B cell (primary cell): Measurements from ENCODE around the gene NOXA1. TPM values are rescaled to one million over a fixed set of nuclear protein-coding genes. Genes with fewer than 3 reads are reported as not detected.
"Not testable (repeated sequence)": the region's sequence is repeated elsewhere in the genome, so short reads cannot be mapped to it uniquely, and the experiment has no call there.

ENCODE experiments used
- ATAC-seq: fragments of 200-7000 bp; cut with Tn5 transposase; one replicate; pipeline ENCODE4 v1.10.0; 2021; ENCODE audit warnings: low read depth, mild to moderate bottlenecking, moderate number of reproducible peaks, moderate library complexity
- CTCF ChIA-PET: fragments of 350-600 bp; sonication (Branson Sonifier 250); formaldehyde crosslinking; loops from one replicate; lab custom pipeline; 2021; ENCODE audit warnings: antibody characterized with exemption, inconsistent platforms; lab: Charles Lee
- POLR2A ChIA-PET: fragments of 350-600 bp; sonication (Branson Sonifier 250); formaldehyde crosslinking; loops from one replicate; lab custom pipeline; 2021; ENCODE audit warnings: antibody characterized with exemption; lab: Charles Lee
- DNase-seq: peaks from one replicate; pipeline ENCODE4 v3.0.0; 2013
- H2AFZ ChIP-seq: 2 replicates; pipeline ENCODE4 v1.6.1; 2012; ENCODE audit warnings: mild to moderate bottlenecking, low read depth, low read length; ENCODE audit not compliant: insufficient read depth, poor library complexity, severe bottlenecking
- H3K27ac ChIP-seq, 2 donors: 1 replicate in 1 of 2; 2 replicates in 1 of 2; pipeline ENCODE4 v1.5.1; 2012 to 2013; ENCODE audit warnings: low read length in 2 of 2, mild to moderate bottlenecking in 2 of 2, moderate library complexity in 1 of 2
- H3K27me3 ChIP-seq, 4 experiments: fragments of 200-600 bp in 1 of 4; sonication (generic) in 1 of 4; replicated peaks in 1 of 4; 1 replicate in 2 of 4; 2 replicates in 2 of 4; pipeline versions ENCODE4 v1.6.1 to v1.7.0; 2013 to 2016; ENCODE audit warnings: low read length in 3 of 4, mild to moderate bottlenecking in 2 of 4, mixed read lengths in 1 of 4, moderate library complexity in 1 of 4; ENCODE audit not compliant: insufficient read depth in 4 of 4, control insufficient read depth in 3 of 4; ENCODE audit errors: control extremely low read depth in 1 of 4
- H3K36me3 ChIP-seq, 2 experiments: replicated peaks in 1 of 2; 1 replicate in 1 of 2; 2 replicates in 1 of 2; pipeline versions ENCODE4 v1.6.1 to v1.7.1; 2013; ENCODE audit warnings: low read length in 1 of 2; ENCODE audit not compliant: insufficient read depth in 2 of 2, control insufficient read depth in 1 of 2; ENCODE audit errors: control extremely low read depth in 1 of 2, extremely low read depth in 1 of 2
- H3K4me1 ChIP-seq, 2 donors: fragments of 200-600 bp in 1 of 2; sonication (generic) in 1 of 2; 1 replicate in 1 of 2; 2 replicates in 1 of 2; pipeline versions ENCODE4 v1.5.1 to v1.6.1; 2013 to 2017; ENCODE audit warnings: low read length in 2 of 2; ENCODE audit not compliant: control insufficient read depth in 2 of 2, insufficient read depth in 2 of 2
- H3K4me2 ChIP-seq: replicated peaks from 2 replicates; pipeline ENCODE3; 2012; ENCODE audit warnings: mild to moderate bottlenecking, low read depth, low read length; ENCODE audit not compliant: poor library complexity, severe bottlenecking
- H3K4me3 ChIP-seq, 5 experiments: fragments of 200-600 bp in 1 of 5; sonication (generic) in 1 of 5; 1 replicate in 3 of 5; 2 replicates in 2 of 5; pipeline versions ENCODE4 v1.5.1 to v1.7.0; 2011 to 2016; ENCODE audit warnings: low read length in 4 of 5, mild to moderate bottlenecking in 4 of 5, low read depth in 2 of 5, control low read depth in 1 of 5, moderate library complexity in 1 of 5; ENCODE audit not compliant: insufficient read depth in 1 of 5; ENCODE audit errors: control extremely low read depth in 1 of 5, extremely low read depth in 1 of 5
- H3K79me2 ChIP-seq: fragments of 200-600 bp; sonication (generic); one replicate; pipeline ENCODE4 v1.6.0; 2016; ENCODE audit warnings: low read length; ENCODE audit not compliant: control insufficient read depth, insufficient read depth
- H3K9ac ChIP-seq: fragments of 200-600 bp; sonication (generic); 2 replicates; pipeline ENCODE4 v1.6.1; 2017; ENCODE audit warnings: mild to moderate bottlenecking, low read length, moderate library complexity
- H3K9me3 ChIP-seq, 3 donors: one replicate each; pipeline versions ENCODE4 v1.6.1 to v1.7.1; 2013; ENCODE audit warnings: low read length in 2 of 3; ENCODE audit not compliant: control insufficient read depth in 2 of 3, insufficient read depth in 1 of 3; ENCODE audit errors: control extremely low read depth in 1 of 3
- H4K20me1 ChIP-seq: 2 replicates; pipeline ENCODE4 v1.6.0; 2012; ENCODE audit warnings: mild to moderate bottlenecking, low read length; ENCODE audit not compliant: insufficient read depth, control insufficient read depth, poor library complexity, severe bottlenecking
- H3K27ac Mint-ChIP-seq: one replicate; pipeline ENCODE4 v1.8.0; 2021; ENCODE audit warnings: mixed read lengths
- H3K27me3 Mint-ChIP-seq: one replicate; pipeline ENCODE4 v1.8.0; 2021; ENCODE audit warnings: mixed read lengths
- H3K4me1 Mint-ChIP-seq: one replicate; pipeline ENCODE4 v1.8.0; 2021; ENCODE audit warnings: mixed read lengths
- H3K4me3 Mint-ChIP-seq: one replicate; pipeline ENCODE4 v1.8.0; 2021; ENCODE audit warnings: mixed read lengths
- H3K9me3 Mint-ChIP-seq: one replicate; pipeline ENCODE4 v1.8.0; 2022; ENCODE audit warnings: mixed read lengths; ENCODE audit not compliant: insufficient read depth
- EZH2 ChIP-seq: IDR thresholded peaks from 2 replicates; pipeline ENCODE4 v1.6.1; 2012; ENCODE audit warnings: borderline replicate concordance, low read depth, mild to moderate bottlenecking, moderate library complexity, low read length; ENCODE audit not compliant: insufficient read depth, poor library complexity, severe bottlenecking
- WGBS: methylation state at CpG from one replicate; pipeline ENCODE4 v1.1.5; 2013; ENCODE audit warnings: missing lambda C conversion rate; ENCODE audit not compliant: insufficient coverage; 5-methylcytosine and 5-hydroxymethylcytosine counted together
- intact Hi-C: fragments of 100-400 bp; cut with micrococcal nuclease; formaldehyde crosslinking; loops from one replicate; pipeline ENCODE4 v1.10.0; 2022
- polyA plus RNA-seq: library from polyadenylated mRNA; depleted of rRNA; stranded (reverse); fragments of >200 nt; gene quantifications from 2 replicates; pipeline ENCODE4 v1.2.3, GENCODE V29; 2012
- total RNA-seq, 2 donors: library from RNA; stranded (reverse); fragments of 120-200 nt in 1 of 2; gene quantifications; 1 replicate in 1 of 2; 2 replicates in 1 of 2; pipeline versions ENCODE4 v1.2.3 to v1.2.4, GENCODE V29; 2013 to 2022
- TF ChIP-seq, protein P1 (sequence below): fragments of 200-600 bp; IDR thresholded peaks from one replicate; pipeline ENCODE4 v1.8.0; 2022; ENCODE audit warnings: antibody characterized with exemption, mild to moderate bottlenecking

The NOXA1 gene
- total and polyA plus RNA-seq, 2 donors (not counting 1 experiment from before 2014, with no cell fraction given) = 5.7 to 7.7 TPM

DNA sequence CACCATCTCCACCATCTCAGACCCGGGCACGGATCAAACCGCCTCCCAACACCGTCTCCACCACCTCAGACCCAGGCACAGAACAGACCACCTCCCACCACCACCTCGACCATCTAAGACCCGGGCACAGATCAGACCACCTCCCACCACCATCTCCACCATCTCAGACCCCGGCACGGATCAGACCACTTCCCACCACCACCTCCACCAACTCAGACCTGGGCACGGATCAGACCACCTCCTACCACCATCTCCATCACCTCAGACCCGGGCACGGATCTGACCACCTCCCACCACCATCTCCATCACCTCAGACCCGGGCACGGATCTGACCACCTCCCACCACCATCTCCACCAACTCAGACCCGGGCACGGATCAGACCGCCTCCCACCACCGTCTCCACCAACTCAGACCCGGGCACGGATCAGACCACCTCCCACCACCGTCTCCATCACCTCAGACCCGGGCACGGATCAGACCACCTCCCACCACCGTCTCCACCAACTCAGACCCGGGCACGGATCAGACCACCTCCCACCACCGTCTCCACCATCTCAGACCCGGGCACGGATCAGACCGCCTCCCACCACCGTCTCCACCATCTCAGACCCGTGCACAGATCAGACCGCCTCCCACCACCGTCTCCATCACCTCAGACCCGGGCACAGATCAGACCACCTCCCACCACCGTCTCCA is 43.3 kb downstream of the NOXA1 start:
- DNase-seq, POLR2A ChIA-PET, H3K9me3 Mint-ChIP-seq, CTCF ChIA-PET, H3K9ac ChIP-seq, H3K9me3 ChIP-seq, H4K20me1 ChIP-seq, H3K27ac ChIP-seq, H3K4me3 ChIP-seq, H2AFZ ChIP-seq, ATAC-seq, H3K27me3 ChIP-seq, intact Hi-C loops, H3K4me2 ChIP-seq, H3K4me3 Mint-ChIP-seq, H3K27me3 Mint-ChIP-seq, H3K36me3 ChIP-seq, H3K79me2 ChIP-seq, H3K27ac Mint-ChIP-seq: not testable (repeated sequence)
- 93% methylated on average over 35 of the region's 35 CpGs for WGBS
- H3K4me1 ChIP-seq = peaks cover 12 to 13% of the 10 kb centered on the region in 2 donors
- peaks cover 13% of the 10 kb centered on the region for H3K4me1 Mint-ChIP-seq

DNA sequence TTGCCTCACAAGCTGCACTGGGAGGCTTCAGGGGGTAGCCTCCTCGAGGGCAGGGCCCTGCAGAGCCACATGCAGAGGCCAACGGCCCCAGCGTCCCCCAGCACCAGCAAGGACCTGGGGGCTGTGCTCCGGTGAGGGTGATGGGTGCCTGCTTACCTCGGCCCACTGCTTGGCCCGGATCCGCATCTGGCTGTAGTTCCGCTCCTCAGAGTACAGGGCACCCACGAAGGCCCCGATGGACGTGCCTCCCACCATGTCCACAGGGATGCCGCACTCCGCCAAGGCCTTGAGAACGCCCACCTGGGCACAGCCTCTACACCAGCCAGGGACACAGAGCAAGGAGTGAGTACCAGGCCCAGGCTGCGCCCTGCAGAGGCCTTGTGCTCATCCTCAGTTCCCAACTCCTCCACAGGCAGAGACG is 44.0 kb downstream of the NOXA1 start:
- Histone ChIP-seq H3K27me3 (no peaks in the 10 kb centered on the region), H3K27ac (no peak overlapping the region), H3K9ac (no peak overlapping the region), H3K4me2 (no peak overlapping the region), H3K79me2 (no peaks in the 10 kb centered on the region), H3K36me3 (no peaks in the 10 kb centered on the region), H3K4me3 (no peak overlapping the region), H2AFZ (no peak overlapping the region), H4K20me1 (no peaks in the 10 kb centered on the region), H3K4me1 (peaks cover 5 to 9% of the 10 kb centered on the region in 2 donors), H3K9me3 (no peaks in the 10 kb centered on the region)
- intact Hi-C loops = no loop called here
- Mint-ChIP-seq H3K4me1 (peaks cover 7% of the 10 kb centered on the region), H3K9me3 (no peaks in the 10 kb centered on the region), H3K27me3 (no peaks in the 10 kb centered on the region), H3K4me3 (no peak overlapping the region), H3K27ac (no peak overlapping the region)
- ATAC-seq (no peak), DNase-seq (no peak)
- TF ChIP-seq, protein P1, sequence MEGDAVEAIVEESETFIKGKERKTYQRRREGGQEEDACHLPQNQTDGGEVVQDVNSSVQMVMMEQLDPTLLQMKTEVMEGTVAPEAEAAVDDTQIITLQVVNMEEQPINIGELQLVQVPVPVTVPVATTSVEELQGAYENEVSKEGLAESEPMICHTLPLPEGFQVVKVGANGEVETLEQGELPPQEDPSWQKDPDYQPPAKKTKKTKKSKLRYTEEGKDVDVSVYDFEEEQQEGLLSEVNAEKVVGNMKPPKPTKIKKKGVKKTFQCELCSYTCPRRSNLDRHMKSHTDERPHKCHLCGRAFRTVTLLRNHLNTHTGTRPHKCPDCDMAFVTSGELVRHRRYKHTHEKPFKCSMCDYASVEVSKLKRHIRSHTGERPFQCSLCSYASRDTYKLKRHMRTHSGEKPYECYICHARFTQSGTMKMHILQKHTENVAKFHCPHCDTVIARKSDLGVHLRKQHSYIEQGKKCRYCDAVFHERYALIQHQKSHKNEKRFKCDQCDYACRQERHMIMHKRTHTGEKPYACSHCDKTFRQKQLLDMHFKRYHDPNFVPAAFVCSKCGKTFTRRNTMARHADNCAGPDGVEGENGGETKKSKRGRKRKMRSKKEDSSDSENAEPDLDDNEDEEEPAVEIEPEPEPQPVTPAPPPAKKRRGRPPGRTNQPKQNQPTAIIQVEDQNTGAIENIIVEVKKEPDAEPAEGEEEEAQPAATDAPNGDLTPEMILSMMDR = no peak
- TF ChIP-seq EZH2 = no peak
- ChIA-PET POLR2A (no interaction called here), CTCF (no interaction called here)
- 93% methylated on average over 14 of the region's 16 CpGs for WGBS
